Measurements from ENCODE around the gene EIF3K. TPM values are rescaled to one million over a fixed set of nuclear protein-coding genes. Genes with fewer than 3 reads are reported as not detected.

Gene EIF3K
- total and polyA plus RNA-seq, 10 of the 15 experiments (the other 5 are each of a cell fraction or from before 2014, with no cell fraction given) = 330 to 927 (median 436) TPM

DNA sequence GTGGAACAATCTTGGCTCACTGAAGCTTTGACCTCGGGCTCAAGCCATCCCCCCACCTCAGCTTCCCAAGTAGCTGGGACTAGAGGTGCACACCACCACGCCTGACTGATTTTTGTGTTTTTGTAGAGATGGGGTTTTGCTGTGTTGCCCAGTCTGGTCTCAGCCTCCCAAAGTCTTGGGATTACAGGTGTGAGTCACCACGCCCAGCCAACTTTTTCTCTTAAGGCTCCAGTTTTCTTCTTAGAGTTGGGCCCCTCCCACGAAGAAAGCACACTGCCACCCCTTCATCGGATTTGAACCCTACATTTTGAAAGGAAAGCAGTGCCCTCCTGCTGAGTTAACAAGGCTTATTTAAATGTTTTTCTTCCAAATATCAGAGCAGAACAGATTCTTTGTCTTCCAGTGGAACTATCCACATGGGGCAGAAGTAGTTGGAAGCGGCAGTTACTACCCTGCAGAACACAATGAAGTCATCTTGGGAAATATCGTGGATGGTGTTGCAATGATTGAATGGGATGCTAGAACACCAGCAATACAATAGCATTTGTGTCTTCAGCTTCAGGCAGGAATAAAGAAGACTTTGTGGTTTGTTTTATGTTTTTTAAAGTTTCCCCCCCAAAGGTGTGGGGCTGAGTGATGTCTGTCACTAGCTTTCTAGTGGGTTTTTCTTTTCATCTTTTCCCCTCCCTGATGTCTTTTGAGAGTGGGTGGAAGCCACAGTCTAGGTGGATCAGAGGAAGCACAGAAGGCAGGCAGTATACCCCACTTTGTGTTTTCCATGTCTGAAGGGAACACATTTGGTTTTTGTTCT lies 37.4 kb downstream of the EIF3K start (continued):
- TF ChIP-seq, protein P1, sequence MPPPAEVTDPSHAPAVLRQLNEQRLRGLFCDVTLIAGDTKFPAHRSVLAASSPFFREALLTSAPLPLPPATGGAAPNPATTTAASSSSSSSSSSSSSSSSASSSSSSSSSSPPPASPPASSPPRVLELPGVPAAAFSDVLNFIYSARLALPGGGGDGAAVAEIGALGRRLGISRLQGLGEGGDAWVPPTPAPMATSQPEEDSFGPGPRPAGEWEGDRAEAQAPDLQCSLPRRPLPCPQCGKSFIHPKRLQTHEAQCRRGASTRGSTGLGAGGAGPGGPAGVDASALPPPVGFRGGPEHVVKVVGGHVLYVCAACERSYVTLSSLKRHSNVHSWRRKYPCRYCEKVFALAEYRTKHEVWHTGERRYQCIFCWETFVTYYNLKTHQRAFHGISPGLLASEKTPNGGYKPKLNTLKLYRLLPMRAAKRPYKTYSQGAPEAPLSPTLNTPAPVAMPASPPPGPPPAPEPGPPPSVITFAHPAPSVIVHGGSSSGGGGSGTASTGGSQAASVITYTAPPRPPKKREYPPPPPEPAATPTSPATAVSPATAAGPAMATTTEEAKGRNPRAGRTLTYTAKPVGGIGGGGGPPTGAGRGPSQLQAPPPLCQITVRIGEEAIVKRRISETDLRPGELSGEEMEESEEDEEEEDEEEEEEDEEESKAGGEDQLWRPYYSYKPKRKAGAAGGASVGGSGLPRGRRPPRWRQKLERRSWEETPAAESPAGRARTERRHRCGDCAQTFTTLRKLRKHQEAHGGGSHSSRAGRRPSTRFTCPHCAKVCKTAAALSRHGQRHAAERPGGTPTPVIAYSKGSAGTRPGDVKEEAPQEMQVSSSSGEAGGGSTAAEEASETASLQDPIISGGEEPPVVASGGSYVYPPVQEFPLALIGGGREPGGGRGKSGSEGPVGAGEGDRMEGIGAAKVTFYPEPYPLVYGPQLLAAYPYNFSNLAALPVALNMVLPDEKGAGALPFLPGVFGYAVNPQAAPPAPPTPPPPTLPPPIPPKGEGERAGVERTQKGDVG (CRISPR knock-in tag; IDR thresholded peaks at IDR 0.05) = no peak
- TF ChIP-seq TCF7 (IDR thresholded peaks at IDR 0.05; ENCODE audit: borderline replicate concordance) (peak; percentile 65; the same call in 1 of the 2 replicates), KAT2A (conservative IDR thresholded peaks at IDR 0.05; ENCODE audit: control insufficient read depth, low read depth, low read length) (no peak), SUZ12 (IDR thresholded peaks at IDR 0.05; ENCODE audit: unreplicated experiment) (no peak), ZNF622 (IDR thresholded peaks at IDR 0.05) (no peak), RBBP5 (conservative IDR thresholded peaks at IDR 0.05) (no peak), RAD51 (IDR thresholded peaks at IDR 0.05) (no peak), SPI1 (IDR thresholded peaks at IDR 0.05; ENCODE audit: borderline replicate concordance, insufficient read depth, low read depth, low read length) (no peak), NBN (IDR thresholded peaks at IDR 0.05) (no peak), YBX1 (IDR thresholded peaks at IDR 0.05) (no peak), BHLHE40 (IDR thresholded peaks at IDR 0.05; ENCODE audit: borderline replicate concordance in 1 of 2, low read depth in 2 of 2, low read length in 1 of 2) (no peak), SMARCA5 (IDR thresholded peaks at IDR 0.05) (no peak), RUNX3 (IDR thresholded peaks at IDR 0.05; ENCODE audit: low read length) (peak; percentile 75), NR2C2 (IDR thresholded peaks at IDR 0.05; ENCODE audit: borderline replicate concordance, control insufficient read depth, insufficient read length, low read depth) (no peak), SIN3A (IDR thresholded peaks at IDR 0.05; ENCODE audit: low read depth, low read length) (no peak)
- TF ChIP-seq, protein P2, sequence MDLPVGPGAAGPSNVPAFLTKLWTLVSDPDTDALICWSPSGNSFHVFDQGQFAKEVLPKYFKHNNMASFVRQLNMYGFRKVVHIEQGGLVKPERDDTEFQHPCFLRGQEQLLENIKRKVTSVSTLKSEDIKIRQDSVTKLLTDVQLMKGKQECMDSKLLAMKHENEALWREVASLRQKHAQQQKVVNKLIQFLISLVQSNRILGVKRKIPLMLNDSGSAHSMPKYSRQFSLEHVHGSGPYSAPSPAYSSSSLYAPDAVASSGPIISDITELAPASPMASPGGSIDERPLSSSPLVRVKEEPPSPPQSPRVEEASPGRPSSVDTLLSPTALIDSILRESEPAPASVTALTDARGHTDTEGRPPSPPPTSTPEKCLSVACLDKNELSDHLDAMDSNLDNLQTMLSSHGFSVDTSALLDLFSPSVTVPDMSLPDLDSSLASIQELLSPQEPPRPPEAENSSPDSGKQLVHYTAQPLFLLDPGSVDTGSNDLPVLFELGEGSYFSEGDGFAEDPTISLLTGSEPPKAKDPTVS (IDR thresholded peaks at IDR 0.05; ENCODE audit: low read depth, low read length) = no peak
- TF ChIP-seq, protein P3, sequence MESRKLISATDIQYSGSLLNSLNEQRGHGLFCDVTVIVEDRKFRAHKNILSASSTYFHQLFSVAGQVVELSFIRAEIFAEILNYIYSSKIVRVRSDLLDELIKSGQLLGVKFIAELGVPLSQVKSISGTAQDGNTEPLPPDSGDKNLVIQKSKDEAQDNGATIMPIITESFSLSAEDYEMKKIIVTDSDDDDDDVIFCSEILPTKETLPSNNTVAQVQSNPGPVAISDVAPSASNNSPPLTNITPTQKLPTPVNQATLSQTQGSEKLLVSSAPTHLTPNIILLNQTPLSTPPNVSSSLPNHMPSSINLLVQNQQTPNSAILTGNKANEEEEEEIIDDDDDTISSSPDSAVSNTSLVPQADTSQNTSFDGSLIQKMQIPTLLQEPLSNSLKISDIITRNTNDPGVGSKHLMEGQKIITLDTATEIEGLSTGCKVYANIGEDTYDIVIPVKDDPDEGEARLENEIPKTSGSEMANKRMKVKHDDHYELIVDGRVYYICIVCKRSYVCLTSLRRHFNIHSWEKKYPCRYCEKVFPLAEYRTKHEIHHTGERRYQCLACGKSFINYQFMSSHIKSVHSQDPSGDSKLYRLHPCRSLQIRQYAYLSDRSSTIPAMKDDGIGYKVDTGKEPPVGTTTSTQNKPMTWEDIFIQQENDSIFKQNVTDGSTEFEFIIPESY (IDR thresholded peaks at IDR 0.05) = no peak
- TF ChIP-seq, protein P4, sequence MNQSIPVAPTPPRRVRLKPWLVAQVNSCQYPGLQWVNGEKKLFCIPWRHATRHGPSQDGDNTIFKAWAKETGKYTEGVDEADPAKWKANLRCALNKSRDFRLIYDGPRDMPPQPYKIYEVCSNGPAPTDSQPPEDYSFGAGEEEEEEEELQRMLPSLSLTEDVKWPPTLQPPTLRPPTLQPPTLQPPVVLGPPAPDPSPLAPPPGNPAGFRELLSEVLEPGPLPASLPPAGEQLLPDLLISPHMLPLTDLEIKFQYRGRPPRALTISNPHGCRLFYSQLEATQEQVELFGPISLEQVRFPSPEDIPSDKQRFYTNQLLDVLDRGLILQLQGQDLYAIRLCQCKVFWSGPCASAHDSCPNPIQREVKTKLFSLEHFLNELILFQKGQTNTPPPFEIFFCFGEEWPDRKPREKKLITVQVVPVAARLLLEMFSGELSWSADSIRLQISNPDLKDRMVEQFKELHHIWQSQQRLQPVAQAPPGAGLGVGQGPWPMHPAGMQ (IDR thresholded peaks at IDR 0.05; ENCODE audit: borderline replicate concordance) = no peak
- TF ChIP-seq, protein P5, sequence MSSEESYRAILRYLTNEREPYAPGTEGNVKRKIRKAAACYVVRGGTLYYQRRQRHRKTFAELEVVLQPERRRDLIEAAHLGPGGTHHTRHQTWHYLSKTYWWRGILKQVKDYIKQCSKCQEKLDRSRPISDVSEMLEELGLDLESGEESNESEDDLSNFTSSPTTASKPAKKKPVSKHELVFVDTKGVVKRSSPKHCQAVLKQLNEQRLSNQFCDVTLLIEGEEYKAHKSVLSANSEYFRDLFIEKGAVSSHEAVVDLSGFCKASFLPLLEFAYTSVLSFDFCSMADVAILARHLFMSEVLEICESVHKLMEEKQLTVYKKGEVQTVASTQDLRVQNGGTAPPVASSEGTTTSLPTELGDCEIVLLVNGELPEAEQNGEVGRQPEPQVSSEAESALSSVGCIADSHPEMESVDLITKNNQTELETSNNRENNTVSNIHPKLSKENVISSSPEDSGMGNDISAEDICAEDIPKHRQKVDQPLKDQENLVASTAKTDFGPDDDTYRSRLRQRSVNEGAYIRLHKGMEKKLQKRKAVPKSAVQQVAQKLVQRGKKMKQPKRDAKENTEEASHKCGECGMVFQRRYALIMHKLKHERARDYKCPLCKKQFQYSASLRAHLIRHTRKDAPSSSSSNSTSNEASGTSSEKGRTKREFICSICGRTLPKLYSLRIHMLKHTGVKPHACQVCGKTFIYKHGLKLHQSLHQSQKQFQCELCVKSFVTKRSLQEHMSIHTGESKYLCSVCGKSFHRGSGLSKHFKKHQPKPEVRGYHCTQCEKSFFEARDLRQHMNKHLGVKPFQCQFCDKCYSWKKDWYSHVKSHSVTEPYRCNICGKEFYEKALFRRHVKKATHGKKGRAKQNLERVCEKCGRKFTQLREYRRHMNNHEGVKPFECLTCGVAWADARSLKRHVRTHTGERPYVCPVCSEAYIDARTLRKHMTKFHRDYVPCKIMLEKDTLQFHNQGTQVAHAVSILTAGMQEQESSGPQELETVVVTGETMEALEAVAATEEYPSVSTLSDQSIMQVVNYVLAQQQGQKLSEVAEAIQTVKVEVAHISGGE (CRISPR knock-in tag; IDR thresholded peaks at IDR 0.05) = no peak

Measured in GM12878 (cell line).